HG03378 (cell line): ENCODE data around the gene ZNF536.
"Not testable (repeated sequence)": the region's sequence is repeated elsewhere in the genome, so short reads cannot be mapped to it uniquely, and the experiment has no call there.

Experiments used
- ATAC-seq: cut with Tn5 transposase; IDR thresholded peaks from one replicate; pipeline ENCODE4 v1.9.1; 2021; ENCODE audit warnings: mild to moderate bottlenecking, moderate library complexity; ENCODE audit not compliant: unreplicated experiment

The ZNF536 gene

DNA sequence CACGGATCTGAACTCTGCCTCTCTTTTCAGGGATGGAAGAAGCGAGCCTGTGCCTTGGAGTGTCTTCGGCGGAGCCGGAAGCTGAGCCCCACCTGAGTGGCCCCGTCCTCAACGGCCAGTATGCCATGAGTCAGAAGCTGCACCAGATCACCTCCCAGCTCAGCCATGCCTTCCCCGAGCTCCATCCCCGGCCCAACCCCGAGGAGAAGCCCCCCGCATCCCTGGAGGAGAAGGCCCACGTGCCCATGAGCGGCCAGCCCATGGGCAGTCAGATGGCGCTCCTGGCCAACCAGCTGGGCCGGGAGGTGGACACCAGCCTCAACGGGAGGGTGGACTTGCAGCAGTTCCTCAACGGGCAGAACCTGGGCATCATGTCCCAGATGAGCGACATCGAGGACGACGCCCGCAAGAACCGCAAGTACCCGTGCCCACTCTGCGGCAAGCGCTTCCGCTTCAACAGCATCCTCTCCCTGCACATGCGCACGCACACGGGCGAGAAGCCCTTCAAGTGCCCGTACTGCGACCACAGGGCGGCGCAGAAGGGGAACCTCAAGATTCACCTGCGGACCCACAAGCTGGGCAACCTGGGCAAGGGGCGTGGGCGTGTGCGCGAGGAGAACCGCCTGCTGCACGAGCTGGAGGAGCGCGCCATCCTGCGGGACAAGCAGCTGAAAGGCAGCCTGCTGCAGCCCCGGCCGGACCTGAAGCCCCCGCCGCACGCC lies 71.5 kb downstream of the ZNF536 start:
- no peak for ATAC-seq

DNA sequence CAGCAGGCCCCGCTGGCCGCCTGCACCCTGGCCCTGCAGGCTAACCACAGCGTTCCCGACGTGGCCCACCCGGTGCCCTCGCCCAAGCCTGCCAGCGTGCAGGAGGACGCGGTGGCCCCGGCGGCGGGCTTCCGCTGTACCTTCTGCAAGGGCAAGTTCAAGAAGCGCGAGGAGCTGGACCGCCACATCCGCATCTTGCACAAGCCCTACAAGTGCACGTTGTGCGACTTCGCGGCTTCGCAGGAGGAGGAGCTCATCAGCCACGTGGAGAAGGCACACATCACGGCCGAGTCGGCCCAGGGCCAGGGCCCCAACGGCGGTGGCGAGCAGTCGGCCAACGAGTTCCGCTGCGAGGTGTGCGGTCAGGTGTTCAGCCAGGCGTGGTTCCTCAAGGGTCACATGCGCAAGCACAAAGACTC lies 72.1 kb downstream of the ZNF536 start:
- ATAC-seq, result no peak

DNA sequence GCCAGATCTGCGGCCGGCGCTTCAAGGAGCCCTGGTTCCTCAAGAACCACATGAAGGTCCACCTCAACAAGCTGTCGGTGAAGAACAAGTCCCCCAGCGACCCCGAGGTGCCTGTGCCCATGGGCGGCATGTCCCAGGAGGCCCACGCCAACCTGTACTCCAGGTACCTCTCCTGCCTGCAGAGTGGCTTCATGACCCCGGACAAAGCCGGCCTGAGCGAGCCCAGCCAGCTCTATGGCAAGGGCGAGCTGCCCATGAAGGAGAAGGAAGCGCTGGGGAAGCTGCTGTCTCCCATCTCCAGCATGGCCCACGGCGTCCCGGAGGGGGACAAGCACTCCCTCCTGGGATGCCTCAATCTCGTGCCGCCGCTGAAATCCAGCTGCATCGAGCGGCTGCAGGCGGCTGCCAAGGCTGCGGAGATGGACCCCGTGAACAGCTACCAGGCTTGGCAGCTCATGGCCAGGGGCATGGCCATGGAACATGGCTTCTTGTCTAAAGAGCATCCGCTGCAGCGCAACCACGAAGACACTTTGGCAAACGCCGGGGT lies 72.6 kb downstream of the ZNF536 start:
- ATAC-seq, result no peak

DNA sequence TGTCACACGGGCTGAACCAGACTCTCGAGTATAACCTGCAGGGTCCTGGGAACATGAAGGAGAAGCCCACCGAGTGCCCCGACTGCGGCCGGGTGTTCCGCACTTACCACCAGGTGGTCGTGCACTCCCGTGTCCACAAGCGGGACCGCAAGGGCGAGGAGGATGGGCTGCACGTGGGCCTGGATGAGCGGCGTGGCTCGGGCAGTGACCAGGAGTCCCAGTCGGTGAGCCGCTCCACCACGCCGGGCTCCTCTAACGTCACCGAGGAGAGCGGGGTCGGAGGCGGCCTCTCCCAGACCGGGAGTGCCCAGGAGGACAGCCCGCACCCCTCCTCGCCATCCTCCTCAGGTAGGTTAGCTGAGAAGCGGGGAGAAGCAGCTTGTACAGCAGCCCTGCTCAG lies 73.2 kb downstream of the ZNF536 start:
- ATAC-seq, result no peak

DNA sequence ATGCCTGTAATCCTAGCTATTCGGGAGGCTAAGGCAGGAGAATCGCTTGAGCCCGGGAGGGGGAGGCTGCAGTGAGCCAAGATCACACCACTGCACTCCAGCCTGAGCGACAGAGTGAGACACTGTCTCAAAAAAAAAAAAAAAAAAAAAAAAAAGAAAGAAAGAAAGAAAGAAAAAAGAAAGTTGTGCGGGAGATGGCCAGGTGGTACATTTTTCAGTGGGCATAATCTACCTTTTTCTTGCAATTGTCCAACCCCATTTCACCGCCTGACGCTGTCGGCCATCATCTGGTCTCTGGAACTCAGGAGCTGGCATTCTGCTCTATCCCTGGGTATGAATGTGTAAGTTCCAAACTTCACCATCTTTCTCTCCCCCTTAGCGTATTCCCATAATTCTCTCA lies 73.9 kb downstream of the ZNF536 start:
- not testable (repeated sequence) for ATAC-seq

DNA sequence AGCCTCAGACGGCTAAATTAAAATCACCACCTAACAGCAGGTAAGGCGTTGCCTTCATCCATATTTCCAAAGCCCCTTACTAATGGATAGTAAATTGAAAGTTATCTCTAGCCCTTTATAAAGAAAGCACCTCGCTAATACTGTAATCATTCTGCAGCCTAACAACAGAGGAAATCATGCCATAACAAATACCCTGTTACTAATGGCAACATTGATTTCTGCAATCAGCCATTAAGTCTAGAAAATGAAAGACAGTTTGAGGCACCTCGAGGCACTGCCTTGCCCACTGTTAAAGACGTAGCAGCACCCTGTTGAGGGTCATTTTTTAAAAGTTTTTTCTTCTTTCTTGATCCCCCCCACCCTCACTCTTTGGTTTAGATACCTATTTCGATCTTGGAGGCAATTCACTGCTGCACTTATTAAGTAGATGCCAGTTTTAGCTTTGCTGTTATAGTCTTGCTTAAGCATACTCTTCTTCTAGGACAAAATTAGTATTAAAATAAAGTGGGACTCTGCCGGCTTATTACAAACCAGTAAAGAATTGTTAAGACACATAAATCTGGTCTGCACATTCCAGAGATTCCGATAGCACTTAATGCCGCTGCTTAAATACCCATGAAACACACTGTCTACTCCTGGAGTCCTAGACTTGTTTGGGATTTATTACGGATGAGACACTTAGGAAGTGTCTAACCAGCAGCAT lies 74.8 kb downstream of the ZNF536 start:
- no peak for ATAC-seq

GRCh38 chr19:30447553-30447870 lies 75.3 kb downstream of the ZNF536 start:
- no peak for ATAC-seq

DNA sequence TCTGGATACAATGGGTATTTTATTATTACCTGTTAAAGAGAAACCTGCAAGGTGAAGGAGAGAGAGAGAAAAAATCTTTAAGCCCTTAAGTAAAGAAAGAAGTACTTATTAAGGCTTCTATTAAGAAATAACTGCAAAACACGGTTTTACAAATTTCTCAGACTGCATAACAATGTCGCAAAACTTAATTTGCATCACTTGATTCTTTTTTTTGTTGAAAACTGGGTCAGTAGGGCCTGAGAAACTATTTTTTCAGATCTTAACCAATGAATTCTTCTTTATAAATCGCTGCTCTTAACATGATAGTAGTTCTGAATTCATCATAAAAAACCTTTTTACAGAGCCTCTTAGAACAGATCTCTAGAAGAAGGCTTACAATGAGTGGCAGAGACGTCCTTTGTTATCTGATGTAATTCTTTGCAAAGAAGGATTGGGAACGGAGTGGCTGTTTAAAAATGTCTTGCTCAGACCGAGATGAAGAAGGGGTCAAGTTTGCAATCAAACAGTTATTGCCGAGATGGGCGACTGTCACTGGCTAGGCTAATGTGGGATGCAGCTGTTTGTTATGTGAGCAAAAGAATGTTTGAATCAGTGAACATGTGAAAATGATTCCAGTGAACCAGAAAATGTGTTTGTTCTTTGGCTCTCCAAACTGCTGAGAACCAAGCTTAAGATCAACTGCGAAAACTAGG lies 76.3 kb downstream of the ZNF536 start:
- ATAC-seq, result no peak

DNA sequence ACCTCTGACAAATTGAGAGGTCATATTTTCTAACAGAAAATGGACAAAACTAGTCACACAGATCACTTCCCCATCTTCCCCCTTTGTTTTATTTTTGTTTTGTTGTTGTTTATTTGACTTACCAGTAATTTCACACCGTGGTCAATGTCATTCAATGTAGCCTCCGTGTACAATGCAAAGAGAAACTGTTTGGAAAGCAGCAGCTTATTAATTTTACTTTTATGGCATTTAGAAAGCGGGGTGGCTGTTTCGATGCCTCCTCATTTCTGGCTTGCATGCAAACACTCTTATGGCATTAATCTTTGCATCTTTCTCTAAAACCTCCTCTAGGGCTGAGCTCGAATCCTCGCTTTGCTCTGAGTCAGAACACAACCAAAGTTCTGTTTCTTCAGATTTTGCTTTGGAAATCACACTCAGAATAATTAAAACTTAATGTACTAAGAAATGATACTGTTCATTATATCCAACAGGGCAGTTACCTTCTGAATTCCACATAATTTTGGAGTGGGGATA lies 77.0 kb downstream of the ZNF536 start:
- ATAC-seq, result no peak

DNA sequence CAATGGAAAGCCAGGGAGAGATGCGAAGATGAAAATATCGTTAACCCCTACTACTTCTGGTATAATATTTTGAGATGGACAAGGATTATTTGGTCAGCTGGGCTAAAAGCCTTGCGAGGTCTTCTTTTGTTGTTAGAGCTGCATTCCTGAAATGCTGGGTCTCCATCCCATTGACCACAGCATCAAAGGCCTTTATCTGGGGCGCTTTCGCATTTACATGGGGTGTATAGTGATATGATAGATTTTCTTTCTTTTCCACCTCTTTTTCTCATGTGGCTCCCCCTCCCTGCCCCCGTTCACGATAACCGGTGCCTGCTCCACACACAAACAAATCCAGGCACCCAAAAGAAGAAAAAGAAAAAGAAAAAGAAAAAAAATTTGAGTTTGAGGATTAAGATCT lies 77.5 kb downstream of the ZNF536 start:
- ATAC-seq, result no peak

GRCh38 chr19:30450100-30450499 lies 77.9 kb downstream of the ZNF536 start:
- ATAC-seq, result no peak

DNA sequence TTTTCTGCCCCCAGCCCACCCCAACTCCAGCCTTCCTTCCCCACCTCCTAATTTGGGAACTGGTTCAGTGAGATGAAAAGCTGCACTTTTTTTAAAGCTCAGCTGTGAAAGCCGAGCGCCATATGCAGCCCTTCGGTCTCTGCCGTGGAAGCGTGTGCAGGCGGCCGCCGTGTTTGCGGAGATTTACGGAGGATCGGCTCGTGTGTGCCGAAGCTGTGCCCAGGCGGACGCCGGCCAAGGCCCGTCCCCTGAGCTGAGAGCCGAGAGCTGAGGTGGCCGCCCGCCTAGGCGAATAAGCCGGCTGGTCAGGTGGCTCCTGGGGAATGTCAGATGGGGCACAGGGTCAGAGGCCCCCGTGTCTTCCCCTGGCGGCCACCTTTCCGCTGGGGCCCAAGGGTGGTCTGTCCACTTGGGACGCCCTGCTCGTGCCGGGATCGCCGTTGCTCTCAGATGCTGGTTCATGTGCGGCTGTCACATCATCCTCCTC lies 78.7 kb downstream of the ZNF536 start:
- ATAC-seq, result no peak

GRCh38 chr19:30452931-30453330 lies 80.7 kb downstream of the ZNF536 start:
- ATAC-seq, result no peak

DNA sequence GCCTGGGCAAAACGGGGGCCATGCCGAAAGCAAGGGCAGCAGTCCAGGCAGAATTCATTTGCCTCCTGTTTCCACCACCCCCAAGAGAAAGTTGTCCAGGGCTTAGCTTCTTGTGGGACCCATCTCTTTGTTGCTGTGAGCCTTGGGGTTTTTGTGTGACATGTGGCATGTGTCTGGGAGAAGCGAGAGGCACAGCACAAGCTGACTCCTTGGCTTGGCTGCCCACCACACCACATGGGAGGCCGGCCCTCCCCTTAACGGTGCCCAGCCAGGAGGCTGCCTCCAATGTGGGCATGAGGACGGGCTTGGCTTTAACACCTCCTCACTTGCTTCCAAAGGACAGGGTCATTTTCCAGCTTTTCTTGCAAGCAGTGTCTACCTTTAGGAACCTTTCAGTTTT lies 81.6 kb downstream of the ZNF536 start:
- no peak for ATAC-seq

DNA sequence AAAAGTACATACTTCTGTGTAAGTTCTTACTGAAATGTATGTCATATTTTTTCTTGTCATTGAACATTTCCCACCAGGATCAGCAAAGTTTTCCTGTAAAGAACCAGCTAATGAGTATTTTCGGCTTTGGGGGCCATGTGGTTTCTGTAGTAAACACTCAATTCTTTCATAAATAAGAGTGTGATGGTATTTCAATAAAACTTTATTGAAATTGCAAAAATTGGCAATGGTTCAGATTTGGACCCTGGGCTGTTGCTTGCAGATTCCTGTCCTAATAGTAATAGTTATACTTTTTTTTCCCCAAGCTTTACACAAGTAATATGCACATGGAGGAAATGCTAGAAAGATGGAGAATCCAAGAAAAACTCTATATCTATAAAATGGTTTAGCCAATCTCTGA lies 83.7 kb downstream of the ZNF536 start:
- ATAC-seq, result no peak

DNA sequence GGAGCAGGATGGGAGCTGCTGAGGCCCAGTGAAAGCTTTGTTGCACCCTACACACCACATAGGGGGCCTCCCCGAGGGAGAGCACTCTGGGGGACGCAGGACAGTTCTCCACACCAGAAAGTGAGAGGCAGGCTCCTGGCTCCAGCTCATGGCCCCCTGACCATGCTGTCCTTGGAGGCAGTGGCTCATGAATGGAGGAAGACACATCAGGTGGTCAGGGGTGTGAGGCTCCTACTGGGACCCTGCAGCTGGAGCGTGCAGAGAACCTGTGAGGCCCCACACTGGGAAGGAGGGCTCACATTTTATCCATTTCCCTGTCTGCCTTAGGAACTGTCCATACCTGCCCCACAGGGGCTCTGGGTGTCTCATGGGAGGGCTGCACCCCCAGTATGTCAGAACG lies 85.3 kb downstream of the ZNF536 start:
- no peak for ATAC-seq

DNA sequence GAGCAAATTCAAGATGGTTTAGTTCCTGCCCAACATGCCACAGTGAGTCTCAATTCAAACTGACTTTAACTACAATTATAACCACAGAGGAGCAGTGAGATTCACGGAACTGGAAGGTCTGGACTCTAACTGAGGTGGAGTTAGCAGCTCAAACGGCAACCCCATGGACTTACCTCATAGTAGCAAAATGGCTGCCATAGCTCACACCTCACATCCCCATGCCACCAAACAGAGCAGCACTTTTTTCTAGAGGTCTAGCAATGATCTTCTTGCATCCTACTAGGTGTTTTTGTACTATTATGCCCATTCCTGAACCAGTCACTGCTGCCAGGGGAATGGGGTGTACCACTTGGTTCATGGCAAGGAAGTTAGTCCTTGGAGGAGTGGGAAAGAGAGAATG lies 87.7 kb downstream of the ZNF536 start:
- no peak for ATAC-seq

GRCh38 chr19:30464162-30464561 lies 92.0 kb downstream of the ZNF536 start:
- ATAC-seq, result no peak

GRCh38 chr19:30466598-30466997 lies 94.4 kb downstream of the ZNF536 start:
- not testable (repeated sequence) for ATAC-seq

DNA sequence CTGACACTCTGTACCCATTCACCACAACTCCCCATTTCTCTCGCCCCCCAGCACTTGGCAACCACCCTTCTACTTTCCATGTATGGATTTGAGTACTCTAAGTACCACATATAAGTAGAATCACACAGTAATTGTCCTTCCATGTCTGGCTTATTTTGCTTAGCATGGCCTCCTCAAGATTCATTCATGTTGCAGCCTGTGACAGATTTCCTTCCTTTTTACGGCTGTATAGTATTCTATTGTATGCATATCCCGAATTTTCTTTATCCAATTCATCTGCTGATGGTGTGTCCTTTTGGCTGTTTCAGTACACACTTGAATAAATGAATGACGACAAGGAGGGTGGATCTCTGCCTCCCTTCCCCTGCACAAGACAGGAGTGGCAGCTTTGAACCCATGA lies 95.1 kb downstream of the ZNF536 start:
- no peak for ATAC-seq

- no peak for ATAC-seq
Observed at GRCh38 chr19:30469774-30470173, 97.6 kb downstream of the ZNF536 start.

DNA sequence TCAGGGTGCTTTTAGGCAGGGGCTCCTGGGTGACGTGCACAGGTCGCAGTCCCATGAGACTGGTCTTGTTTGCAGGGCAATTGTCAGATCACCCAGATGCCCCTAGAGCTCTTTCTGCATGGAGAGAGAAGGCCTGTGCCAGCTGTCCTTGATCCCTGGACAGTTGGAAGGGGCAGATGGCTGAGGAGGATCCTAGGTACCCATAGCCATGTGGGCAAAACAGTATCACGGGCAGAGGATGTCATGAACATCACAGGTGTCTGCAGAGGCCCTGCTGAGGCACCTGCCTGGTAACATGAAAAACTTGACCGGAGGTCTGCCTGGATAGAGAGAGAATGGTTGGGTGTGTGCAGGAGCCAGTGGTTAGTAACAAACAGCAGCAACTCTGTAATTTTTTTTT lies 99.3 kb downstream of the ZNF536 start:
- no peak for ATAC-seq
